GM19463 (cell line): ENCODE data around the gene MRNIP.
"Not testable (repeated sequence)": the region's sequence is repeated elsewhere in the genome, so short reads cannot be mapped to it uniquely, and the experiment has no call there.

Experiments
- ATAC-seq: cut with Tn5 transposase; IDR thresholded peaks from one replicate; pipeline ENCODE4 v1.9.1; 2021; ENCODE audit warnings: mild to moderate bottlenecking, moderate library complexity; ENCODE audit not compliant: unreplicated experiment

Gene MRNIP

DNA sequence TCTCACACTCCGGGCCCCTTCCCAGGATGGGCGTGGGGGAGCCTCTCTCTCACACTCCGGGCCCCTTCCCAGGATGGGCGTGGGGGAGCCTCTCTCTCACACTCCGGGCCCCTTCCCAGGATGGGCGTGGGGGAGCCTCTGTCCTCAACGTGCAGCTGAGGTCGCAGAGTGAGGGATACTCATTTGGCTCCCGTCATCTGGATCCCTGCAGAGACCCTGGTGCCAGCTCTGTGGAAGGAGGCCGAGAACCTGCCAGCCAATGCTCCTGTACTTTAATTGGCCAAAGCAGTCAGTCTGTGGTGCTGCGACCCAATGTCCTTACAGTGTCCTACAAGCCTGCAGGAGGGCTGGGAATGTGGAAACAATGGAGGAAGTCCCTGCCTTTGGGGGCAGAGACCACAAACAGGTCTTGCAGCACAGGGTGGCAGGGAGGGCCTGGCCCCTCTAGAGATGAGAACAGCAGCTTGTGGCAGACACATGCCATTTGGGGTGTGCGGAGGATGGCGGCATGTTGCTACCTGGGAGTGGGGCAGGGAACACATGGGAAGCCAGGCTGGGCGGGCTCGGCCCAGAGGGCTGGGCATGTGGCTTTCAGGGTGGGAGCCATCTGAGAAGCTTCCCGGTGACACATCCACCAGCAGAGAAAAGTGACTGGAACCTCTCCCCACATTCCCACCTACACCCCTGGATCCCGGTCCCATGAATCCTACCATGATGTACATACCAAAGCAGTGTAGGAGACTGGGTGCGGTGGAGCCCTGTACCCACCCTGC, 13.6 kb upstream of the MRNIP start:
- ATAC-seq = no peak

DNA sequence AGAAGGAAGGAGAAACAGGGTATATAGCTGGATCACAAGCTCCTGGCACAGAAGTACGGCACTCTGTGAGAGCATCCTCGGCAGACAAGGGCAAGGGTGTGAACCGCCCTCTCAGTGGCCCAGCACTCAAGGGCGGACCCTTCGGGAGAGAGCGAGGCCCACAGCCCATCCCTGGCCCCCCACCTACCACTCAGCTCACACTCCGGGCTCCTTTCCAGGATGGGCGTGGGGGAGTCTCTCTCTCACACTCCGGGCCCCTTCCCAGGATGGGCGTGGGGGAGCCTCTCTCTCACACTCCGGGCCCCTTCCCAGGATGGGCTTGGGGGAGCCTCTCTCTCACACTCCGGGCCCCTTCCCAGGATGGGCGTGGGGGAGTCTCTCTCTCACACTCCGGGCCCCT, 12.9 kb upstream of the MRNIP start:
- not testable (repeated sequence) for ATAC-seq

DNA sequence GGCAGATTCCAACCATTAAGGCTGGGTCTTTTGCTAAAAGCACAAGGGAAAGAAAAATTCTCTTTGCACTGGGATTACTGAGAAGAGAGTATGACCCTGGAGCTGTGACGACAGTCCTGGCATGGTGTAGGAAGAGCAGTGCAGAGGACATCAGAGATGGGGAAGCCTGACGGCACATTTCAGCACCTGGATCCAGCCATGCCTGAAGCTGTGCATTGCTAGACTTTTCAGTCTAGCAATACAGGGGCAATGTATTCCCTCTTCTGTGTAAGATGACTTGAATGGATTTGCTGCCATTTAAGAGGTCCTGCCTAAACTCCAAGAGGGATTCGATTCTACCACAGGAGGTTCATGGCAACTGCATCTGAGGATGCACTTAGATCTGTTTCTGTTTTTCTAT, 12.3 kb upstream of the MRNIP start:
- no peak for ATAC-seq

DNA sequence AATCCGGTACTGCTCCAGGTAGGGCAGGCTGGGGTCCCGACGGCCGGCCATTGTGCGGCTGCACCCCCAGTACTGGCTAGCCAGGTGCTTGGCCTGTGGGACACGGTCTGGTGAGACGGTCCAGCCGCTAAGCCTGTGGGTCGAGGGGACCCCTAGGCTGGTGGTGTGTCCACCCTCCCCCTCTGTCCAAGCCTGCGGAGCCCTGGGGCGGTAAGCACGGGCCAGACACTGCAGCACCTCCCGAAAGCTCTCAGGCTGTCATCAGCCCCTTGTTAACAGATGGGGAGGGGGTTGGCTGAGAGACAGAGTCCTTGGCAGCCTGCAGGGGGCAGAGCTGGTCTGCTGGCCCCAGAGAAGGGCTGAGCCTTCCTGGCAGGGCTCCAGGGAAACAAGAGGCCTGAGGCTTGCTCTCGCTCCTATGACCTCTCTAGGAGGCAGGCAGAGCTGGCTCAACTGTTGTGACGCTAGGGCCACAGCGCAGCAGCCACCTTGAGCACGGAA, 11.8 kb upstream of the MRNIP start:
- no peak for ATAC-seq

DNA sequence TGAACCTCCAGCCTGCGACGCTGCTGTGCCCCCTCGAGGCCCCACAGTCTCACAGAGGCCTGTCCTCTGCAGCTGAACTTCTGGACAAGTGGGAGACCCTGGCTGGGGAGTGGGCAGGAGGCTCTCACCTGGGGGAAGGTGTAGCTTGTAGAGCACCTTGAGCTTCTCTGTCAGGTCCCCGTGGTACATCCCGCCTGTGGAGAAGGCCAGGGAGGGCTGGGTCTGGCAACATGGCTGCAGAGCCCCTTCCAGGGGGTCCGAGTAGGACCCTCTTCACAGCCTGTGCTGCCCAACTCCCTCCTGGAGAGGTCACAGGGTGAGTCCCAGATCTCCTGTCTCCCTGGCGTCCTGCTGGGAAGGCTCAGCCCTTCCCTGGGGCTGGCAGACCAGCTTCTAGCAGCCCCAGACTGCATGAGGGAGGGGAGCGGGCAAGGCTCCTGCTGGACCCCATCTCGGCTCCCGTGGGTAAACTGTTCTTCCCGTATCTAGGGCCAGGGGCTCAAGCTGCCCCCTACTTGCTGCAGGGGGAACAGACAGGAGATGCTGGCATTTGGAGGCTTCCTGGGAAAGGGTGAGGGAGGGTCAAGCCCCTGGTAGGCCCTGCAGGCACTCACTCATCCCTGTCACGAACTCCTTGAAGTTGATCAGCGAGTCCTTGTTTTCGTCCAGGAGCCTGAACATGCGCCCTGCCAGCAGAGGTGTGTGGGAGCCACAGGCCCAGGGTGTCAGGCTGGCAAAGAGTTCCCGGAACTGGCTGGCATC, 11.2 kb upstream of the MRNIP start:
- no peak for ATAC-seq

DNA sequence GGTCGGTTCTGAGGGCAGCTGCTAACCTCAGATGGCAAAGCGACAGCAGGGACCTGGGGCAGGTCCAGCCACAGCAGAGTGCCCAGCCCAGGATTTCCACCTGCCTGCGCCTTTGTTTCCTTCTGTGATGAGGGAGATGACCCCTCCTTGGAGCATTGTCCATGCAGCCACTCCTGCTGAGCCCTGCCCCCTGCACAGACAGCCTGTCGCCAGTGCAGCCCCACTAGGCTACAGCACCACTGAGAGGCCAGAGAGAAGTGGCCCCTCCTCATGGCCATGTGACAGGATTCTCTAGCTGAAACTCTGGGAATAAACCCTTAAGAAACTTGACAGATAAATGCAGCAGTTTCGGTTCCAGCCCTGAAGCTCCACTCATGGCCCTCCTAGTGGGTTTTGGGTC, 10.5 kb upstream of the MRNIP start:
- ATAC-seq = no peak

DNA sequence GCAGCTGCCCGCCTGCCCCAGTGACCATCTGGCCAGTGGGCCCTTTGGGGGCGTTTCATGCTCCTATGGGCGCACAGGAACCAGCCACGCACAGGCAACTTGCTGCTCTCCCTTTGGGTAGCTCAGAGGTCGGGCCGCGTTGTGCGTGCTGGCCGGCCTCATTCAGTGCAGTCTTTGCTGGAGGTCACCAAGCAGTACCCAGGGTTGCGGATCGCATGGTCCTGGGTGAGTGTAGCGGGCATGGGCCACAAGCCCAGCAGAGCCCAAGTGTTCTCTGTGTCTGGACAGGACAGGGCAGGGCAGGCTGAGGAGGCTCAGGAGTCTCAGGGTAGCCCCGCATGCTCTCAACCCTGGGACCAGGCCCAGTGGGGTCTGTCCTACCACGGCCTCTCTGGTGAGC, 9.9 kb upstream of the MRNIP start:
- ATAC-seq = no peak

DNA sequence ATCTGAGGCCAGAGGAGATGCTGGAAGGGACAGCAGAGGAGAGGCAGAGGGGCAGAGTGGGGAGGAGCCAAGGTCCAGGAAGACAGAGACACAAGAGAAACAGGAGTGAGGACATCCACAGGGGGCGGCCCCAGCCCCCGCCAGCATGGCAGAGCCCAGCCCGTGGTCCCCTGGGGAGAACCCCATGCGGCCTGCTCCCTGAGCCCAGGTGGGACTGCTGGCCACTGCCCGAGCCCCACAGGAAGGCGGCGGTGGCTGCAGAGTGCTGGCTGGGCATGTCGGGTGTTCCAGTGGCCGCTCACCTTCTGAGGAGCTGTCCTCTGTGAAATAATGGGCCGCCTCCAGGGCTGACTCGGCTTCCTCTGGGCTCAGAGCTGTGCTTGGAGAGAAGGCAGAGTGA, 8.9 kb upstream of the MRNIP start:
- no peak for ATAC-seq

DNA sequence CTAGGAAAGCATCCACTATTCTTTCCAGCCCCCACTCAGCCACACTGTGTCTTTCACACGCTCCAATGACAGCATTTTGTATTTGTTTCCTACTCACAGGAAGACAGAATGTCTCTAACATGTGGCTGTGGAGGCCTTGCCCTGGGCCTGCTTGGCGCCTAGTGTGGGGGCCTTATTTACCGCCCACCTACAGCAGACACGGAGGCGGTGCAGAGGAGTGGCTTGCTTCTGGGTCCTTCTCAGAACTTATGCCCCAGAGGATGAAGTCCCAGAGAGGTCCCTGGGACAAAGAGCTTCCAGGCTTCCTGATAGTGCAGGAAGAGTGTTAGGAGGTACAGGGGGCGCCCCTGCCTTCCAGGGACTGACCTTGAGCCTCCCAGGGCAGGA, 8.5 kb upstream of the MRNIP start:
- ATAC-seq = no peak

DNA sequence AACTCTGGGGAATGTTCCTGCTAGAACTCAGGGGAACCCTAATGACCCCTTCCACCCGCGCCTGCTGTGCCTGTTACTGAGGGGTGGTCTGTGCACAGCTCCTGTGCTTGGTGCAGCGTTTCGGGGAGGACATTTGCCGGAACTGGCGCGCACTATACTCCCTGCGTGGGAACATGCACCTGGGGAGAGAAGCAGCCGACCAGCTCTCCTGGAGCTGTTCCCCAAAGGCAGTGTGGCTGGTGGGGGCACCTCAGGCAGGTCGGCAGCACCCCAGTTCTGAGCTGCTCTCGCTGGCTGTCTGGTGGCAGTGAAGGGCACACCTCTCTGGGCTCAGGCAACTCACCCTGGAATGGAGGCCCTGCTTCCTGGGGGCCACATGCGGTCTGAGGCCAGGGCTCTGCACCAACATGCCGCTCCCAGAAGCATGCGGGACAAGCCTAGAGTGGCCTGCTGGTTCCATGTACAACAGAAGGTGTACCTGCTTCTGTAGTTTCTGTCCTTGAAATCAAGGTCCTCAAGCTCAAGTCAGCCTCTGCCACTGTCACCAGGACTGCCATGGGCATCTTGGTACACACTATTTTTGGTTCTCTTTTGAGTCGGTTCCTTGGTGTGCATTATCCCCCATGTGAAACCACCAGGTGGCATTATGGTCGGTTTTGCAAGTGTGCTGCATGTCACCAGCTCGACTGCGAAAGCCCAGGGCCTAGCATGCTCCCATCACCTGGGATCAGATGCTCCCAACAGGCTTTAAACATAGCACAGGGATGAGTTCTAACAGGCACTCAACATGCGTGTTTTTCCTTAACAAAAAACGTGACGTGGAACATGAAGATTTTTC, 7.8 kb upstream of the MRNIP start:
- peak; percentile 50 for ATAC-seq

DNA sequence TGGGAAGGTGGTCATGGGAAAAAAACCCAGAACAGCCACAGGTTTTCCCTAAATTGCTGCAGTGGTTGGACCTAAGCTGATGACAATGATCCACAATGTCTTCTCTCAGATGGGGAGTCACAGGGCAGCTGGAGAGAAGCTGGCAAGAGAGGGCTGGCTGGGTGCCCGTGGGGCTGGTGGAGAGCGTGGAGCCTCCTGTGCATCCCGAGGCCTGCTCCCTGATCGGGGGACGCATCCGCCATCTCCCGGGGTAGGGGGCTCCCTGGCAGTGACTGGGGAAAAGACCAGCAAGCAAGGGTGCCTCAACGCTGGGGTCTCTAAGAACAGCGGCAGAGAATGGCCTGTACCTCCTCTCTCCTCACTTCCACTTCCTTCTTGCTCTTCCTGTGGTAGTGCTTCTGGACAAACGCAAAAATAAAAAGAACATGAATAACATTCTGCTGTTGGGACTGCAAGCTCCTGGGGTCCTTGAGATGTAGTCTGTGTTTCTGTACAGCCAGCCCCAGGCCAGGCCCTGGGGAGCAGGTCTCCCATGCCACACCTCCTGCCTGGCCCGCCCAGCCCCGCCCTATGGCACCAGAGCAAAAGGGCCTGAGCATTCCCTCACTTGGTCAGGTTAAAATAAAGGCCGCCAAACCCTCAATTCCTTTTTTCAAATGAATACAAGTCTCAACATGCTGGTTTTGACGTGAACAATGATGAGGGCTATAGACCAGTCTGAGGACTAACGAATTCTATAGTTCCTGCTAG, 7.0 kb upstream of the MRNIP start:
- no peak for ATAC-seq

DNA sequence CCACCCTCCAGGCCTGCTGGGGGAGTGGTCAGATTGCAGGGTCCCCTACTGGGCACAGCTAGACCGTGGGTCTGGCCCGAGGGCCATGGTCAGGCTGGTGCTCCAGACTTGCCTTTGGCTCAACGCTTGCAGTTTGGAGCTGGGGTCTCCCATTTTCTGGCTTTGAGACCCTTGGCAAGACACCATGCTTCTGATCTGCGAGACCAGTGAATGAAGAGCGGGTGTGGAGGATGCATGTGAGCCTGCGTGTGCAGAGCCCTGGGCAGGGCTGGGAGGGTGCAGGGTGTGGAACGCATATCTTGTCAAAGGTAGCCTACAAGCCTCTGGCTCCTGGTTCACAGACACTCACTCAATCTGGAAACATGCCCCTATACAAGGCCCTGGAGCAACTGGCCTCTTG, 6.1 kb upstream of the MRNIP start:
- no peak for ATAC-seq

DNA sequence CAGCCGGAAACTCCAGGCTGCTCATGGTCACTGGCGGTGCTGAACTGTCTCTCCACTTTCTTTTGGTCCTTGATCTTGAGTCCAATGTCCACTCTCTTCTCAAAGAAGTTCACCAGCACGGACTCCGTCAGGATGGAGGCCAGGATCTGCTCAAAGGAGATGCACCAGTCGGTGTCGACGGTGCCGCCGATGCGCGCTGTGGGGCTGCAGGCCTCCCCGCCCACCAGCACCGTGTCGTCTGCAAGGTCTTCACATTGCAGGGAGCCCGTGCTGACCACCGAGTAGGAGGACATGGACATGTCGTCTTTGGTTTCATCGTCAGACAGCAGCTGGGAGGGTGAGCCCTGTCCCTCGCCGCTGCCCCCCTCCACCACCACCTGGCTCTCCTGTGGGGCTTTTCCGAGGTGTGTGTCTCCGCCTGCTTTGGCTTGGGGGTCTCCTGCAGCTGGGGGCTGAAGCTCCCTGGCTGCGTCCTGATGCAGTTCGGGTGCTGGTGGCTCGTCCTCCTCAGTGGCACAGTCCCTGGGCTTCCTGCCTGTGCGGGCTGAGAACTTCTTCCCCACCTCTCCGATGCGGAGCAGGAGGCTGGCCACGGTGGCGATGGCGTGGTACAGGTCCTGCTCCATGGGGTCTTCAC, 5.0 kb upstream of the MRNIP start:
- no peak for ATAC-seq

DNA sequence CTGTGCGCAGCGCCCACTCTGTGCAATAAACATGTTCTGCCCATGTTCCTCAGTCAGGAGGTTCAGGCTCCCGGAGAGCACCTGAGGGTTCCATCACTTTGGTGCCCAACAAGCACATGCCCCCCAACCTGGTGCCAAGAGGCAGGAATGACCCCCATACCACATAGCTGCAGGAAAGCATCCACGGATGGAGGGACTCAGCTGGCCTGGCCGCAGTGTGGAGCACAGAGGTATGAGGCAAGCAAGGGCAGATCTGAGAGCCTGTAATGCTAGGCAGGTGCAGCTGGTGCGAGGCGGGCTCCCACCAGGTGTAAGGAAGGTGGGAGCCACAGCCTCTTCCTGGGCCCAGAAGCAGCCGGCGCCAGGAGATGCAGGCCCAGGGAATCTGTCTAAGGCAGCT, 4.3 kb upstream of the MRNIP start:
- no peak for ATAC-seq

DNA sequence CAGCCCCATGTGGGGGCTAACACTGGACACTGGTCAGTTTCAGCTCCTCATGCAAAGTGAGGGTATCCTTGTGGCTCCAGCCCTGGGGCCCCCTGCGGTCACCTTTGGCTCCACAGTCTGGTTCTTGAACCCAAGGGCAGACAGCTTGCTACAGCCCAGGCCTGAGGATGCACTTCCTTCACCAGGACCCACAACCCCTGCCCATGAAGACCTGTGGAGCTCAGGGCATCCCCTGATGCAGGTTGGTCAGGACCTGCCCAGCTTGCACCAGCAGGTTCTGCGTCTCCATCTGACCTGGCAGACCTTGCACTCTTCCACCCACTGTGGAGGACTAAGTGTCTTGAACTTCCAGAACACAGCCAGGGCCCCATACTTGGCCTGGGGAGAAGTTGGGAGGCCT, 3.7 kb upstream of the MRNIP start:
- no peak for ATAC-seq

DNA sequence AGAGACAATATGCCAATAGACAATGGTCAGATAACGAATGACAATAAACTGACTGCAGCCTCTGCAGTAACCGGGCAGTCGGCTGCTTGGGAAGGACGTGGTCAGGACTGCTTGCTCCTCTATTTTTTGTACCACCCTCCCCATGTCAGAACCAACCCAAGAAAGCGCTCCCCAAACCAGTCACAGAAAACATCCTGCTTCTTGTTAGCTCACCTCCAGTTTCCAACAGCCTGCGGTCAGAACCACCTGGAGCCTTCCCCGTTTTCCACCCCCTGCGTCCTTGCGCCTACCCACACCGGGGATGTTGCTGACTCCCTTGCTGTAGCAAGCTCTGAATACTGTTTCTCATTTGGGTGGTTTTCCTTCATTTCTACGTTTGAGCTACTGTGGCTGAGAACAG, 1.7 kb upstream of the MRNIP start:
- no peak for ATAC-seq

DNA sequence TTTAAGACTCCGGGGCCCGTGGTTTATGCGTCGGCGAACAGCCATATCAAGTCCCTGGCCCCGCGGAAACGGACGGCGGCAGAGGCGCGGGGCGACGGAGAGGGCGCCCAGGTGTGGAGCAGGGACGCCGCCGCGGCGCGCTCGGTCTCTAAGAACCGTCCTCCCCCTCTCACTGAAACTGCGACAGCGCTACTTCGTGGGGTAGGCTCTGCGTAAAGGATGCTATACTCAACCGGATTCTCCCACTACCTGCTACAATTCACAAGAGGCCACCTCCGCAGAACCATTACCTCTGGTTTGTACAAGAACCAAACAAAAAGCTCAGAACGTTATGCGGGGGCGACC, 404 bp downstream of the MRNIP start:
- ATAC-seq = peak; percentile 40

DNA sequence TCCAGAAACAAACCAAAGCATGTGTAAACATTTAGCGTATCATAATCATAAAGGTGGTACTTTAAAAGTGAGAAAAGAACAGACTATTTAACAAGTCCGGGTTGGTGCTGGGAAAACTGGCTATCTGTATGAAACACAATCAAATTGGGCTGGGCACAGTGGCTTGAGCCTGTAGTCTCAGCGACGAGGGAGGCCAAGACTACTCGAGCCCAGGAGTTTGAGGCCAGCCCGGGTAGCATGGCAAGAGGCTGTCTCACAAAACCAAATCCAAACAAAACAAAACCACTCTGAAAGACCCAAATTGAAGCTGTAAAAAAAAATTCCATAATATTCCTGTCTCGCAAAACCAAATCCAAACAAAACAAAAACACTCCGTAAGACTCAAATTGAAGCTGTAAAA, 4.3 kb downstream of the MRNIP start:
- no peak for ATAC-seq

DNA sequence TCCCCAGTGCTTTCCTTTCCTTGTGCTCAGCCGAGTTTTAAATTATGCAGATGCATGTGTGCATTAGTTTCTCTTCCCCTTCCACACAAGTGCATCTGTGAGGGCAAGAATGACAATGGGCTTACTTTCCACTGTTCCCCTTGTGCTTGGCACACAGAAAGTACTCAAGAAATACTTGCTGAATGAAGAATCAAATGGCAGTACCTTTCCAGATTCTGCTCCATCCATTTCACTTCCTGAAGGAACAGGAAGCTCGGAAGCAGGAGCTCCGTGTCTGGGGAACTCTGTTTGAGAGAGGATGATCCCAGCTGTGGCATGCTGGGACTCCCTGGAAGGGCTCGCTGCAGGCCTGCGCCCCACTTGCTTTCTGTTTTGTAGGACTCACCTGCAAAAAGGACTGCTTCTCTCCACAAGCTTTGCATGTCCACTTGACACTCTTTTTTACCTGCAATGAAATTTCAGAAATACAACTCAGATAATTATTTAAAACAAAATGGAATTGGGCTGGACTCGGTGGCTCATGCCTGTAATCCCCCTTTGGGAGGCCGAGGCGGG, 5.5 kb downstream of the MRNIP start:
- ATAC-seq = peak; percentile 90

DNA sequence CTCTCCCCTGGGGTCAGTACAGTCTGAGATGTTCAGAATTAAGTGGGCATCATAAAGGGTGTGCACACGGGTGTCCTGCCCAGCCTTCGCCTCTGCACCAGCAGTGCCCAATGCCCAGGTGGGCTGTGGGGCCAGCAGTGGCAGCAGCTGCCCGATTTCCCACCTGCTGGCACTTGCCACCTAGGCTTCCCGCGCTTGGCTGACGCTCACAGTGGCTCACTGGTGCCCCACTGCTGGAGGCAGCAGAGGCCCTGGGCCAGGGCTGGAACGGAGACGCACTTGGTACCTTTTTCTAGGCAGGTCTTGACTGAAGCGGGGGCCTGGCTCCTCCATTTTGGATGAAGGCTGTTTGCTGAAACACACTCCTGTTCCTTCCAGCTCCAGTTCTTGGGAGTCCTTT, 17.0 kb downstream of the MRNIP start:
- no peak for ATAC-seq
